NCI-H2227 (cell line): ENCODE data around the gene CD200R1.
"Not testable (repeated sequence)": the region's sequence is repeated elsewhere in the genome, so short reads cannot be mapped to it uniquely, and the experiment has no call there.

Experiments used
- DNase-seq: peaks from one replicate; lab custom pipeline; 2025; ENCODE audit not compliant: unreplicated experiment; lab: John Stamatoyannopoulos, UW

CD200R1 gene

GRCh38 chr3:112976001-112976400, 1.1 kb upstream of the CD200R1 start:
- no peak for DNase-seq

- DNase-seq, result no peak
Measured at GRCh38 chr3:112974178-112974517, 755 bp downstream of the CD200R1 start.

- no peak for DNase-seq
Measured at GRCh38 chr3:112973325-112974177, 1.4 kb downstream of the CD200R1 start.

GRCh38 chr3:112972158-112972557, 2.7 kb downstream of the CD200R1 start:
- no peak for DNase-seq

GRCh38 chr3:112967828-112968227, 7.1 kb downstream of the CD200R1 start:
- no peak for DNase-seq

- no peak for DNase-seq
Measured at GRCh38 chr3:112967425-112967824, 7.5 kb downstream of the CD200R1 start.

GRCh38 chr3:112966633-112967032, 8.3 kb downstream of the CD200R1 start:
- no peak for DNase-seq

- no peak for DNase-seq
Measured at GRCh38 chr3:112965656-112966055, 9.2 kb downstream of the CD200R1 start.

- DNase-seq, result no peak
Measured at GRCh38 chr3:112963683-112964082, 11.2 kb downstream of the CD200R1 start.

GRCh38 chr3:112958811-112959560, 15.9 kb downstream of the CD200R1 start:
- DNase-seq, result no peak

- no peak for DNase-seq
Measured at GRCh38 chr3:112956351-112956750, 18.6 kb downstream of the CD200R1 start.

GRCh38 chr3:112948346-112948838, 26.5 kb downstream of the CD200R1 start:
- DNase-seq, result no peak

GRCh38 chr3:112931736-112932521, 43.0 kb downstream of the CD200R1 start:
- DNase-seq, result no peak

- no peak for DNase-seq
Measured at GRCh38 chr3:112930771-112931170, 44.1 kb downstream of the CD200R1 start.

GRCh38 chr3:112925969-112926368, 48.9 kb downstream of the CD200R1 start:
- no peak for DNase-seq

- no peak for DNase-seq
Measured at GRCh38 chr3:112925560-112925959, 49.3 kb downstream of the CD200R1 start.

GRCh38 chr3:112919541-112919940, 55.4 kb downstream of the CD200R1 start:
- not testable (repeated sequence) for DNase-seq

- DNase-seq, result no peak
Measured at GRCh38 chr3:112908252-112908651, 66.7 kb downstream of the CD200R1 start.

- DNase-seq, result no peak
Measured at GRCh38 chr3:112904786-112905185, 70.1 kb downstream of the CD200R1 start.

GRCh38 chr3:112900113-112900512, 74.8 kb downstream of the CD200R1 start:
- no peak for DNase-seq

- DNase-seq, result no peak
Measured at GRCh38 chr3:112897791-112898190, 77.1 kb downstream of the CD200R1 start.
